GM12878 (cell line): ENCODE data around the gene TC2N. TPM values are rescaled to one million over a fixed set of nuclear protein-coding genes. Genes with fewer than 3 reads are reported as not detected.

ENCODE experiments used
- ATAC-seq: fragments of 200-7000 bp; cut with Tn5 transposase; 3 replicates; pipeline ENCODE4 v1.9.1; 2020; ENCODE audit warnings: mild to moderate bottlenecking, moderate library complexity
- BruUV-seq: library from RNA; stranded (reverse); fragments of 400-500 nt; replicated peaks from 2 replicates; lab custom pipeline; 2021; lab: Mats Ljungman, UMichigan
- CTCF ChIA-PET: fragments of 300-600 bp; sonication (Branson Sonifier 250); formaldehyde crosslinking; extraction: SDS; loops from one replicate; lab custom pipeline; 2021; ENCODE audit warnings: inconsistent platforms; lab: Yijun Ruan, JAX
- POLR2A ChIA-PET: fragments of 350-600 bp; formaldehyde crosslinking; extraction: SDS; loops from one replicate; lab custom pipeline; 2021; ENCODE audit warnings: inconsistent platforms; lab: Charles Lee
- RAD21 ChIA-PET: fragments of 300-600 bp; sonication (Branson Sonifier 250); formaldehyde crosslinking; loops from one replicate; lab custom pipeline; 2023; ENCODE audit warnings: antibody characterized with exemption; ENCODE audit not compliant: unreplicated experiment; lab: Charles Lee
- SMC1A ChIA-PET: fragments of 300-600 bp; sonication (Branson Sonifier 250); formaldehyde crosslinking; loops from one replicate; lab custom pipeline; 2023; ENCODE audit not compliant: unreplicated experiment, uncharacterized antibody; lab: Charles Lee
- DNase-seq: peaks from one replicate; pipeline ENCODE4 v3.0.0-alpha.2; 2011; ENCODE audit warnings: low read depth, low spot score
- FAIRE-seq: peaks from 3 replicates; lab custom pipeline; 2011; peaks lifted over from hg19 to GRCh38; lab: Jason Lieb, UNC
- H2AFZ ChIP-seq: 2 replicates; pipeline ENCODE4 v1.6.0; 2011; ENCODE audit warnings: low read depth, low read length, control low read depth; ENCODE audit not compliant: control insufficient read depth
- H3K27ac ChIP-seq: 2 replicates; pipeline ENCODE4 v1.5.1; 2011; ENCODE audit warnings: control low read depth; ENCODE audit not compliant: control insufficient read depth, insufficient read depth
- H3K27me3 ChIP-seq, 2 experiments: replicated peaks in 1 of 2; 2 replicates each; pipeline versions ENCODE4 v1.6.0 to v1.6.1; 2011; ENCODE audit warnings: low read length in 1 of 2; ENCODE audit not compliant: control insufficient read depth in 2 of 2, insufficient read depth in 2 of 2
- H3K36me3 ChIP-seq, 2 experiments: 2 replicates each; pipeline ENCODE4 v1.5.1; 2011; ENCODE audit warnings: low read length in 1 of 2; ENCODE audit not compliant: control insufficient read depth in 2 of 2, insufficient read depth in 2 of 2
- H3K4me1 ChIP-seq: 2 replicates; pipeline ENCODE4 v1.6.1; 2011; ENCODE audit warnings: mild to moderate bottlenecking, low read length, moderate library complexity, mixed read lengths; ENCODE audit not compliant: control insufficient read depth, insufficient read depth
- H3K4me2 ChIP-seq: 2 replicates; pipeline ENCODE4 v1.6.0; 2011; ENCODE audit warnings: control low read depth; ENCODE audit not compliant: control insufficient read depth, insufficient read depth
- H3K4me3 ChIP-seq: fragments of 200-600 bp; sonication (generic); 2 replicates; pipeline ENCODE4 v1.5.1; 2016
- H3K79me2 ChIP-seq: 2 replicates; pipeline ENCODE4 v1.6.0; 2011; ENCODE audit warnings: low read length; ENCODE audit not compliant: control insufficient read depth, insufficient read depth
- H3K9ac ChIP-seq: 2 replicates; pipeline ENCODE4 v1.8.0; 2011; ENCODE audit warnings: low read length, control low read depth, mixed read lengths; ENCODE audit not compliant: control insufficient read depth, insufficient read depth
- H3K9me3 ChIP-seq: replicated peaks from 3 replicates; pipeline ENCODE4 v1.5.1; 2011; ENCODE audit warnings: mild to moderate bottlenecking, low read length; ENCODE audit not compliant: control insufficient read depth, insufficient read depth
- H4K20me1 ChIP-seq: 2 replicates; pipeline ENCODE4 v1.6.0; 2011; ENCODE audit not compliant: control insufficient read depth, insufficient read depth
- CBX5 ChIP-seq: sonication (generic); IDR thresholded peaks from 2 replicates; pipeline ENCODE4 v1.6.1; 2016; ENCODE audit warnings: low read depth, moderate library complexity, mild to moderate bottlenecking, inconsistent platforms
- FOS ChIP-seq: IDR thresholded peaks from 3 replicates; pipeline ENCODE4 v1.6.1; 2011; ENCODE audit warnings: borderline replicate concordance; ENCODE audit not compliant: insufficient read length; ENCODE audit errors: extremely low read depth
- GABPA ChIP-seq: IDR thresholded peaks from 2 replicates; pipeline ENCODE4 v1.6.1; 2014; ENCODE audit warnings: antibody characterized with exemption, low read depth, mild to moderate bottlenecking, inconsistent platforms
- HDAC2 ChIP-seq: fragments of 200-600 bp; sonication (generic); IDR thresholded peaks from 2 replicates; pipeline ENCODE4 v1.6.1; 2017
- NR2F1 ChIP-seq: fragments of 450-650 bp; conservative IDR thresholded peaks from 2 replicates; pipeline ENCODE4 v1.6.1; 2017; ENCODE audit warnings: mild to moderate bottlenecking
- SIN3A ChIP-seq: IDR thresholded peaks from 2 replicates; pipeline ENCODE4 v1.6.1; 2012; ENCODE audit warnings: low read depth, low read length, improper control_type of control experiment
- SRF ChIP-seq, 2 experiments: IDR thresholded peaks; 2 replicates each; pipeline ENCODE4 v1.6.1; 2011; ENCODE audit warnings: low read depth in 2 of 2, low read length in 2 of 2, mild to moderate bottlenecking in 1 of 2, moderate library complexity in 1 of 2
- SUPT20H ChIP-seq: IDR thresholded peaks from 2 replicates; pipeline ENCODE4 v1.6.1; 2011; ENCODE audit warnings: low read depth, mild to moderate bottlenecking, low read length, moderate library complexity, borderline replicate concordance; ENCODE audit not compliant: control insufficient read depth
- TARDBP ChIP-seq: IDR thresholded peaks from 2 replicates; pipeline ENCODE4 v1.6.1; 2016; ENCODE audit warnings: borderline replicate concordance
- TCF7 ChIP-seq: IDR thresholded peaks from 2 replicates; pipeline ENCODE4 v1.6.1; 2014; ENCODE audit warnings: antibody characterized with exemption, borderline replicate concordance
- ZNF24 ChIP-seq: fragments of 450-650 bp; IDR thresholded peaks from 2 replicates; pipeline ENCODE4 v1.6.1; 2017; ENCODE audit warnings: antibody characterized with exemption, mild to moderate bottlenecking
- WGBS: methylation state at CpG from one replicate; pipeline ENCODE4 v1.1.6; 2016; ENCODE audit warnings: low lambda C conversion rate; ENCODE audit not compliant: insufficient replicate concordance, insufficient coverage; ENCODE audit errors: missing lambda C conversion rate; 5-methylcytosine and 5-hydroxymethylcytosine counted together
- in situ Hi-C: fragments of 300-500 bp; cut with MboI; formaldehyde crosslinking; loops from 9 replicates; pipeline ENCODE4 v1.14.3; 2018; ENCODE audit warnings: mixed read lengths
- intact Hi-C: fragments of 100-400 bp; cut with micrococcal nuclease; formaldehyde crosslinking; loops from one replicate; pipeline ENCODE4 v1.14.2; 2022; ENCODE audit not compliant: unreplicated experiment
- polyA plus RNA-seq, 11 experiments: library from polyadenylated mRNA; depleted of rRNA in 4 of 11; unstranded in 6 of 11; stranded (reverse) in 5 of 11; fragments of >200 nt; fragmentation: Nextera tagmentation in 4 of 11; fragmentation: Illumina TruSeq in 1 of 11; extraction: Ambion mirVana in 4 of 11; extraction: Trizol in 1 of 11; gene quantifications; 1 replicate in 1 of 11; 2 replicates in 10 of 11; pipeline versions ENCODE4 v1.2.1 to v1.2.3, GENCODE V29; 2011 to 2016; ENCODE audit warnings: inconsistent platforms in 2 of 11, missing spikeins in 2 of 11, low read depth in 1 of 11
- total RNA-seq, 4 experiments: library from RNA; depleted of rRNA in 3 of 4; stranded (reverse); fragments of >200 nt in 3 of 4; fragmentation: Illumina TruSeq in 1 of 4; extraction: Trizol in 1 of 4; gene quantifications; 2 replicates each; pipeline versions ENCODE4 v1.2.1 to v1.2.3, GENCODE V29; 2013 to 2021
- TF ChIP-seq, protein P1 (sequence below): IDR thresholded peaks from 2 replicates; pipeline ENCODE4 v1.6.1; 2012; ENCODE audit warnings: low read length, inconsistent platforms
- TF ChIP-seq, protein P2 (sequence below): IDR thresholded peaks from 2 replicates; pipeline ENCODE4 v1.6.1; 2012; ENCODE audit warnings: low read depth, low read length, improper control_type of control experiment

Gene TC2N
- total and polyA plus RNA-seq, 10 of the 15 experiments (the other 5 are each of a cell fraction or from before 2014, with no cell fraction given): 0.15 to 1.6 (median 0.35) TPM

DNA sequence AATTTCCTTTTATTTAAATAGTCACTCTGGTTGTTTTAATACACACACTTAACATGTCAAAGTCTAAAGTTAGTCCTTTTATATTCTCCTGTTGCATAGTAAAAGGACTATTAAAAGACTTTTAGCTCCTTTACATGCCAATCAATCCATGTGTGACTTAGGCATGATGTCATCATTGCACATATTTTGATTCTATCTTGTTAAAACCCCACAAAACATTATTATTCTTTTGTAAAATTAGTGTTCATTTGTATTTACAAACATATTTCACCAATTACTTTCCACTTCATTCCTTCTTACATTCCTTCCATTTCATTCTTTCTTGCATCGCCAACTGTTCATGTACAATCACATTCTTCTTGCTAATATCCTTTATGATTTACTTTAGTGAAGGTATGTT, 39.6 kb downstream of the TC2N start:
- SMC1A ChIA-PET: interaction anchor here (1.5 kb wide), 1 partner anchor 9 kb away, joined by 3 read pairs; no protein-coding TSS in a partner anchor
- FAIRE-seq (no peak), DNase-seq (no peak), ATAC-seq (no peak)
- Histone ChIP-seq H4K20me1 (no peaks in the 10 kb centered on the region), H2AFZ (no peak overlapping the region), H3K4me1 (no peaks in the 10 kb centered on the region), H3K79me2 (no peaks in the 10 kb centered on the region; the same call in 1 of the 2 replicates), H3K4me3 (no peak overlapping the region), H3K9me3 (peaks cover 2% of the 10 kb centered on the region; the same call in 1 of the 3 replicates), H3K36me3 (no peaks in the 10 kb centered on the region), H3K9ac (no peak overlapping the region), H3K4me2 (no peak overlapping the region), H3K27me3 (no peaks in the 10 kb centered on the region), H3K27ac (no peak overlapping the region)
- RAD21 ChIA-PET: no interaction called here
- intact Hi-C loops: no loop called here
- POLR2A ChIA-PET: no interaction called here
- BruUV-seq: no TSS peak
- TF ChIP-seq SRF (IDR thresholded peaks at IDR 0.05; ENCODE audit: low read depth in 2 of 2, low read length in 2 of 2) (no peak), CBX5 (no peak), HDAC2 (no peak), FOS (no peak), GABPA (no peak), TCF7 (no peak), SIN3A (no peak), SUPT20H (no peak), ZNF24 (no peak), TARDBP (no peak), NR2F1 (no peak)
- TF ChIP-seq, protein P1, sequence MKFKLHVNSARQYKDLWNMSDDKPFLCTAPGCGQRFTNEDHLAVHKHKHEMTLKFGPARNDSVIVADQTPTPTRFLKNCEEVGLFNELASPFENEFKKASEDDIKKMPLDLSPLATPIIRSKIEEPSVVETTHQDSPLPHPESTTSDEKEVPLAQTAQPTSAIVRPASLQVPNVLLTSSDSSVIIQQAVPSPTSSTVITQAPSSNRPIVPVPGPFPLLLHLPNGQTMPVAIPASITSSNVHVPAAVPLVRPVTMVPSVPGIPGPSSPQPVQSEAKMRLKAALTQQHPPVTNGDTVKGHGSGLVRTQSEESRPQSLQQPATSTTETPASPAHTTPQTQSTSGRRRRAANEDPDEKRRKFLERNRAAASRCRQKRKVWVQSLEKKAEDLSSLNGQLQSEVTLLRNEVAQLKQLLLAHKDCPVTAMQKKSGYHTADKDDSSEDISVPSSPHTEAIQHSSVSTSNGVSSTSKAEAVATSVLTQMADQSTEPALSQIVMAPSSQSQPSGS: no peak
- TF ChIP-seq, protein P2, sequence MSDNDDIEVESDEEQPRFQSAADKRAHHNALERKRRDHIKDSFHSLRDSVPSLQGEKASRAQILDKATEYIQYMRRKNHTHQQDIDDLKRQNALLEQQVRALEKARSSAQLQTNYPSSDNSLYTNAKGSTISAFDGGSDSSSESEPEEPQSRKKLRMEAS: no peak
- 94% methylated on average over 1 of the region's 1 CpG for WGBS
- CTCF ChIA-PET: no interaction called here
- in situ Hi-C loops: no loop called here
